Measurements from ENCODE around the gene NOXRED1. TPM values are rescaled to one million over a fixed set of nuclear protein-coding genes. Genes with fewer than 3 reads are reported as not detected.
"Not testable (repeated sequence)": the region's sequence is repeated elsewhere in the genome, so short reads cannot be mapped to it uniquely, and the experiment has no call there.

The NOXRED1 gene
- total RNA-seq, 1 donor from 2014 or later, result 0.52 TPM

DNA sequence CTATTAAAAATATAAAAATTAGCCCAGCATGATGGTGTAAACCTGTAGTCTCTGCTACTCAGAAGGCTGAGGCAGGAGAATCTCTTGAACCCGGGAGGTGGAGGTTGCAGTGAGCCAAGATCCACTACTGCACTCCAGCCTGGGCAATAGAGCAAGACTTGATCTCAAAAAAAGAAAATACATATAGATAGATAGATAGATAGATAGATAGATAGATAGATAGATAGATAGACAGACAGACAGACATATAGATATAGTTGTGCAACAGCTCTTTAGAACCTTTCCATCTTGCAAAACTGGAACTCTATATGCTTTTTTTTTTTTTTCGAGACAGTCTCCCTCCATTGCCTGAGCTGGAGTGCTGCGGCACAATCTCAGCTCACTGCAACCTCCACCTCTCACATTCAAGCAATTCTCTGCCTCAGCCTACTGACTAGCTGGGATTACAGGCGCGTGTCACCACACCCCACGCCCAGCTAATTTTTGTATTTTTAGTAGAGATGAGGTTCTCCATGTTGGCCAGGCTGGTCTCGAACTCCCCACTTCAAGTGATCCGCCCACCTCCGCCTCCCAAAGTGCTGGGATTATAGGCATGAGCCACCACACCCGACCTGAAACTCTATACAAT, 7.8 kb downstream of the NOXRED1 start:
- not testable (repeated sequence) for H3K4me3 ChIP-seq (ENCODE audit: low read length in 3 of 3); H3K9me3 ChIP-seq (ENCODE audit: control insufficient read depth in 3 of 3, low read length in 3 of 3); H3K9ac ChIP-seq (ENCODE audit: low read depth in 1 of 3, low read length in 3 of 3); H3K4me1 ChIP-seq (ENCODE audit: control insufficient read depth in 3 of 3, insufficient read depth in 3 of 3, low read length in 3 of 3); H3K36me3 ChIP-seq (ENCODE audit: control insufficient read depth in 3 of 3, insufficient read depth in 3 of 3, low read length in 3 of 3); H3K27ac ChIP-seq (ENCODE audit: low read depth, low read length); H3K27me3 ChIP-seq (ENCODE audit: control insufficient read depth in 3 of 3, insufficient read depth in 3 of 3, low read length in 3 of 3)

- no peak overlapping the region for H3K27ac ChIP-seq (ENCODE audit: low read depth, low read length)
- H3K9me3 ChIP-seq (ENCODE audit: control insufficient read depth in 3 of 3, low read length in 3 of 3), result no peaks in the 10 kb centered on the region
- no peaks in the 10 kb centered on the region for H3K36me3 ChIP-seq (ENCODE audit: control insufficient read depth in 3 of 3, insufficient read depth in 3 of 3, low read length in 3 of 3)
- no peak overlapping the region for H3K9ac ChIP-seq (ENCODE audit: low read depth in 1 of 3, low read length in 3 of 3)
- no peaks in the 10 kb centered on the region for H3K27me3 ChIP-seq (ENCODE audit: control insufficient read depth in 3 of 3, insufficient read depth in 3 of 3, low read length in 3 of 3)
- H3K4me1 ChIP-seq (ENCODE audit: control insufficient read depth in 3 of 3, insufficient read depth in 3 of 3, low read length in 3 of 3), result no peaks in the 10 kb centered on the region
- H3K4me3 ChIP-seq (ENCODE audit: low read length in 3 of 3), result no peak overlapping the region
Measured at GRCh38 chr14:77409131-77409533, 14.2 kb downstream of the NOXRED1 start.

- no peak overlapping the region for H3K4me3 ChIP-seq (ENCODE audit: low read length in 3 of 3)
Measured at GRCh38 chr14:77407158-77407557, 16.2 kb downstream of the NOXRED1 start.

DNA sequence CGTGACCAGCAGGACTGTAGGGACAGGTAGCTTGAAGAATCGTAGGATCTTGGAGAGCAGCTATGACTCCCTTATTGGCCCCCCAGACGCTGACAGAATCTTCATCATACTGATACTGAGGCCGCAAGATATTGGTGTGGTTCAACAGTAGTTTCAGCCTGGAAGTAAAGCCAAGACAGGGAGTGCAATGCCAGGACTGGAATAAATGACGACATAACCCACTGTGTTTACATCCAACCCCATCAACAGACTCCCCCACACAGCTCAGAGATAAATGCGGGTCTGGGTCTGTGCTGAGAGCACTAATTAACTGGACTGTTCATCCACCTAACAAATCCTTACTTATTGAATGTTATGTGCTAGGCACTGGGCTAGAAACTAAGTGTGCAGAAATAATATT, 16.6 kb downstream of the NOXRED1 start:
- Histone ChIP-seq H3K27ac (ENCODE audit: low read depth, low read length) (no peak overlapping the region), H3K9ac (ENCODE audit: low read depth in 1 of 3, low read length in 3 of 3) (no peak overlapping the region), H3K36me3 (ENCODE audit: control insufficient read depth in 3 of 3, insufficient read depth in 3 of 3, low read length in 3 of 3) (no peaks in the 10 kb centered on the region), H3K4me3 (ENCODE audit: low read length in 3 of 3) (no peak overlapping the region), H3K9me3 (ENCODE audit: control insufficient read depth in 3 of 3, low read length in 3 of 3) (no peaks in the 10 kb centered on the region), H3K4me1 (ENCODE audit: control insufficient read depth in 3 of 3, insufficient read depth in 3 of 3, low read length in 3 of 3) (no peaks in the 10 kb centered on the region), H3K27me3 (ENCODE audit: control insufficient read depth in 3 of 3, insufficient read depth in 3 of 3, low read length in 3 of 3) (no peaks in the 10 kb centered on the region)

More at GRCh38 chr14:77407158-77407557, 16.2 kb downstream of the NOXRED1 start:
- no peaks in the 10 kb centered on the region for H3K27me3 ChIP-seq (ENCODE audit: control insufficient read depth in 3 of 3, insufficient read depth in 3 of 3, low read length in 3 of 3)
- no peak overlapping the region for H3K9ac ChIP-seq (ENCODE audit: low read depth in 1 of 3, low read length in 3 of 3)
- no peaks in the 10 kb centered on the region for H3K4me1 ChIP-seq (ENCODE audit: control insufficient read depth in 3 of 3, insufficient read depth in 3 of 3, low read length in 3 of 3)
- no peaks in the 10 kb centered on the region for H3K36me3 ChIP-seq (ENCODE audit: control insufficient read depth in 3 of 3, insufficient read depth in 3 of 3, low read length in 3 of 3)
- H3K27ac ChIP-seq (ENCODE audit: low read depth, low read length), result no peak overlapping the region
- no peaks in the 10 kb centered on the region for H3K9me3 ChIP-seq (ENCODE audit: control insufficient read depth in 3 of 3, low read length in 3 of 3)

DNA sequence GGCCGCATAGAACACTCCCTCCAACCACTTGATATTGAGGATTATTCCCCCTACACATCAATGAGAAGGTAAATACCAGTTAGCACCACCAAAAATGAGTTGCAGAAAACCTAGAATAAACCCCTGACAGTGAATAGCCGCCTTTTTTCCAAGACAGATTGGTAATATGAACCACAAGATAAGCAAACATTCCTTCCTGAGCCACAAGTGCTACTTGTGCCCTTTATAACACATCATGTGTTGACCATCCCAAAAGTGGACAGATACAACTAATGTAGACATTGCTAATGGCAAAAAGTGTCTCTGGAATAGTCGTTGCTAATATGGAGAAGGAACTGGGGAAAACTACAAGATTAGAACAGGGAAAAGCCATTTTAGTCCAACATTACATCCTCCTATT, 17.2 kb downstream of the NOXRED1 start:
- no peak overlapping the region for H3K27ac ChIP-seq (ENCODE audit: low read depth, low read length)
- H3K27me3 ChIP-seq (ENCODE audit: control insufficient read depth in 3 of 3, insufficient read depth in 3 of 3, low read length in 3 of 3), result no peaks in the 10 kb centered on the region
- H3K9ac ChIP-seq (ENCODE audit: low read depth in 1 of 3, low read length in 3 of 3), result no peak overlapping the region
- no peak overlapping the region for H3K4me3 ChIP-seq (ENCODE audit: low read length in 3 of 3)
- H3K36me3 ChIP-seq (ENCODE audit: control insufficient read depth in 3 of 3, insufficient read depth in 3 of 3, low read length in 3 of 3), result no peaks in the 10 kb centered on the region
- H3K9me3 ChIP-seq (ENCODE audit: control insufficient read depth in 3 of 3, low read length in 3 of 3), result no peaks in the 10 kb centered on the region
- no peaks in the 10 kb centered on the region for H3K4me1 ChIP-seq (ENCODE audit: control insufficient read depth in 3 of 3, insufficient read depth in 3 of 3, low read length in 3 of 3)

GRCh38 chr14:77403768-77404167, 19.6 kb downstream of the NOXRED1 start:
- no peak overlapping the region for H3K9ac ChIP-seq (ENCODE audit: low read depth in 1 of 3, low read length in 3 of 3)
- H3K27me3 ChIP-seq (ENCODE audit: control insufficient read depth in 3 of 3, insufficient read depth in 3 of 3, low read length in 3 of 3), result no peaks in the 10 kb centered on the region

GRCh38 chr14:77400216-77400615, 23.1 kb downstream of the NOXRED1 start:
- no peak overlapping the region for H3K27ac ChIP-seq (ENCODE audit: low read depth, low read length)
- H3K9me3 ChIP-seq (ENCODE audit: control insufficient read depth in 3 of 3, low read length in 3 of 3), result no peaks in the 10 kb centered on the region
- H3K4me3 ChIP-seq (ENCODE audit: low read length in 3 of 3), result no peak overlapping the region
- H3K9ac ChIP-seq (ENCODE audit: low read depth in 1 of 3, low read length in 3 of 3), result no peak overlapping the region
- H3K4me1 ChIP-seq (ENCODE audit: control insufficient read depth in 3 of 3, insufficient read depth in 3 of 3, low read length in 3 of 3), result no peaks in the 10 kb centered on the region
- H3K36me3 ChIP-seq (ENCODE audit: control insufficient read depth in 3 of 3, insufficient read depth in 3 of 3, low read length in 3 of 3), result no peaks in the 10 kb centered on the region
- H3K27me3 ChIP-seq (ENCODE audit: control insufficient read depth in 3 of 3, insufficient read depth in 3 of 3, low read length in 3 of 3), result no peaks in the 10 kb centered on the region

More at GRCh38 chr14:77403768-77404167, 19.6 kb downstream of the NOXRED1 start:
- no peaks in the 10 kb centered on the region for H3K4me1 ChIP-seq (ENCODE audit: control insufficient read depth in 3 of 3, insufficient read depth in 3 of 3, low read length in 3 of 3)
- H3K36me3 ChIP-seq (ENCODE audit: control insufficient read depth in 3 of 3, insufficient read depth in 3 of 3, low read length in 3 of 3), result no peaks in the 10 kb centered on the region
- no peak overlapping the region for H3K4me3 ChIP-seq (ENCODE audit: low read length in 3 of 3)
- no peaks in the 10 kb centered on the region for H3K9me3 ChIP-seq (ENCODE audit: control insufficient read depth in 3 of 3, low read length in 3 of 3)
- no peak overlapping the region for H3K27ac ChIP-seq (ENCODE audit: low read depth, low read length)

DNA sequence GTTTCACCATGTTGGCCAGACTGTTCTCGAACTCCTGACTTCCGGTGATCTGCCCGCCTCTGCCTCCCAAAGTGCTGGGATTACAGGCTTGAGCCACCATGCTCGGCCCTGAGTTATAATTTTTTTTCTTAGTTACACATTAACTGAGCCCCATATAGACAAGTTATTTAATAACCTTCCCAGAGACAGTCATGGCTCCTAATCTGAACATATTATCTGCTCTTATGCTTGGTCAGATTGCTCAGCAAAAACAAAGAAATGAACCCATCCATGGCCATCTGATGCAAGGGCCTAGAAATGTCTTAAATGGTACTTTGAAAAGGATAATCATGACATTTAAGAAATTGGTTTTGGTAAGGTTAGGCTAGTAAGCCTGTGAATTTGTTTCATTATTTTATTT, 33.1 kb downstream of the NOXRED1 start:
- no peak overlapping the region for H3K4me3 ChIP-seq (ENCODE audit: low read length in 3 of 3)
- no peaks in the 10 kb centered on the region for H3K4me1 ChIP-seq (ENCODE audit: control insufficient read depth in 3 of 3, insufficient read depth in 3 of 3, low read length in 3 of 3)
- no peaks in the 10 kb centered on the region for H3K36me3 ChIP-seq (ENCODE audit: control insufficient read depth in 3 of 3, insufficient read depth in 3 of 3, low read length in 3 of 3)
- H3K9me3 ChIP-seq (ENCODE audit: control insufficient read depth in 3 of 3, low read length in 3 of 3), result no peaks in the 10 kb centered on the region
- H3K27ac ChIP-seq (ENCODE audit: low read depth, low read length), result no peak overlapping the region
- H3K27me3 ChIP-seq (ENCODE audit: control insufficient read depth in 3 of 3, insufficient read depth in 3 of 3, low read length in 3 of 3), result no peaks in the 10 kb centered on the region
- no peak overlapping the region for H3K9ac ChIP-seq (ENCODE audit: low read depth in 1 of 3, low read length in 3 of 3)

GRCh38 chr14:77378701-77379100, 44.6 kb downstream of the NOXRED1 start:
- H3K27me3 ChIP-seq (ENCODE audit: control insufficient read depth in 3 of 3, insufficient read depth in 3 of 3, low read length in 3 of 3), result no peaks in the 10 kb centered on the region
- H3K27ac ChIP-seq (ENCODE audit: low read depth, low read length), result no peak overlapping the region
- no peaks in the 10 kb centered on the region for H3K36me3 ChIP-seq (ENCODE audit: control insufficient read depth in 3 of 3, insufficient read depth in 3 of 3, low read length in 3 of 3)
- no peak overlapping the region for H3K4me3 ChIP-seq (ENCODE audit: low read length in 3 of 3)
- H3K9ac ChIP-seq (ENCODE audit: low read depth in 1 of 3, low read length in 3 of 3), result no peak overlapping the region
- H3K9me3 ChIP-seq (ENCODE audit: control insufficient read depth in 3 of 3, low read length in 3 of 3), result no peaks in the 10 kb centered on the region
- H3K4me1 ChIP-seq (ENCODE audit: control insufficient read depth in 3 of 3, insufficient read depth in 3 of 3, low read length in 3 of 3), result peaks cover 5 to 15% (median 8%) of the 10 kb centered on the region in 3 donors

DNA sequence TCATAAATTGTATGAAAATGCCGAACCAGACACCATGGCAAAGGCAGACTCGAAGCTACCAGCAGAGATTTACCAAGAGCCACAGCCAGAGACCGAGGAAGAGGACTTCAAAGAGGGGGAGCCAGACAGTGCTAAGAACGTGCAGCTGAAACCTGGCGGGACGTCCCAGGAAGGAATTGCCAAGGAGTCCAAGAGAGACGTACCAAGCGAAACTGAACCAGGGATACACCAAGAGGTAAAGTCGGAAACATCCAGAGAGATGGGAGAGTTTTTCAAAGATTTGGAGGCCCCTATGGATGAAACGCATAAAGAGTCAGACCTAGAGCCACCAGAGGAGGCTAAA, 45.9 kb downstream of the NOXRED1 start:
- Histone ChIP-seq H3K27ac (ENCODE audit: low read depth, low read length) (no peak overlapping the region), H3K9ac (ENCODE audit: low read depth in 1 of 3, low read length in 3 of 3) (peak overlapping the region; percentile 71 to 83 (median 75)), H3K4me3 (ENCODE audit: low read length in 3 of 3) (peak overlapping the region; percentile 91 to 96 (median 94)), H3K36me3 (ENCODE audit: control insufficient read depth in 3 of 3, insufficient read depth in 3 of 3, low read length in 3 of 3) (no peaks in the 10 kb centered on the region), H3K9me3 (ENCODE audit: control insufficient read depth in 3 of 3, low read length in 3 of 3) (no peaks in the 10 kb centered on the region), H3K27me3 (ENCODE audit: control insufficient read depth in 3 of 3, insufficient read depth in 3 of 3, low read length in 3 of 3) (no peaks in the 10 kb centered on the region), H3K4me1 (ENCODE audit: control insufficient read depth in 3 of 3, insufficient read depth in 3 of 3, low read length in 3 of 3) (peaks cover 5 to 15% (median 8%) of the 10 kb centered on the region in 3 donors)

Measured in skeletal muscle tissue (tissue), 4 donors.